ENCODE measurements around the gene EFCAB12.

GRCh38 chr3:129460572-129460971 lies 32.1 kb upstream of the EFCAB12 start:
- TF ChIP-seq, protein P1, sequence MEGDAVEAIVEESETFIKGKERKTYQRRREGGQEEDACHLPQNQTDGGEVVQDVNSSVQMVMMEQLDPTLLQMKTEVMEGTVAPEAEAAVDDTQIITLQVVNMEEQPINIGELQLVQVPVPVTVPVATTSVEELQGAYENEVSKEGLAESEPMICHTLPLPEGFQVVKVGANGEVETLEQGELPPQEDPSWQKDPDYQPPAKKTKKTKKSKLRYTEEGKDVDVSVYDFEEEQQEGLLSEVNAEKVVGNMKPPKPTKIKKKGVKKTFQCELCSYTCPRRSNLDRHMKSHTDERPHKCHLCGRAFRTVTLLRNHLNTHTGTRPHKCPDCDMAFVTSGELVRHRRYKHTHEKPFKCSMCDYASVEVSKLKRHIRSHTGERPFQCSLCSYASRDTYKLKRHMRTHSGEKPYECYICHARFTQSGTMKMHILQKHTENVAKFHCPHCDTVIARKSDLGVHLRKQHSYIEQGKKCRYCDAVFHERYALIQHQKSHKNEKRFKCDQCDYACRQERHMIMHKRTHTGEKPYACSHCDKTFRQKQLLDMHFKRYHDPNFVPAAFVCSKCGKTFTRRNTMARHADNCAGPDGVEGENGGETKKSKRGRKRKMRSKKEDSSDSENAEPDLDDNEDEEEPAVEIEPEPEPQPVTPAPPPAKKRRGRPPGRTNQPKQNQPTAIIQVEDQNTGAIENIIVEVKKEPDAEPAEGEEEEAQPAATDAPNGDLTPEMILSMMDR (IDR thresholded peaks at IDR 0.05): no peak
- no peak for TF ChIP-seq POLR2A (IDR thresholded peaks at IDR 0.05)
